Stimulated activated CD8-positive, alpha-beta memory T cell treated with anti-CD3 and anti-CD28 coated beads, Interleukin-2, amount 100 ng/mL, for 48 hours (primary cell): ENCODE results near the gene SERF1B.
"Not testable (repeated sequence)": the region's sequence is repeated elsewhere in the genome, so short reads cannot be mapped to it uniquely, and the experiment has no call there.

ENCODE experiments used
- DNase-seq, 2 donors: peaks; one replicate each; pipeline ENCODE4 v3.0.0-alpha.2; 2020; ENCODE audit warnings: low read depth in 2 of 2

Gene SERF1B

GRCh38 chr5:70025106-70025844 is at the start of gene SERF1B:
TSS of gene SERF1B (plus strand) at chr5:70025251. CDS start at chr5:70025452, 201 bp downstream.
- not testable (repeated sequence) for DNase-seq

GRCh38 chr5:69991713-69992112 is 33.3 kb upstream of the SERF1B start:
- DNase-seq = not testable (repeated sequence)

GRCh38 chr5:69995535-69995934 is 29.5 kb upstream of the SERF1B start:
- DNase-seq = not testable (repeated sequence)

GRCh38 chr5:70020660-70021059 is 4.4 kb upstream of the SERF1B start:
- not testable (repeated sequence) for DNase-seq

- not testable (repeated sequence) for DNase-seq
Observed at GRCh38 chr5:70025845-70026145, 744 bp downstream of the SERF1B start.

GRCh38 chr5:70031204-70031603 is 6.2 kb downstream of the SERF1B start:
- not testable (repeated sequence) for DNase-seq

GRCh38 chr5:70041411-70041810 is 16.4 kb downstream of the SERF1B start:
- DNase-seq = not testable (repeated sequence)

GRCh38 chr5:70049790-70050142 is 24.7 kb downstream of the SERF1B start:
- not testable (repeated sequence) for DNase-seq

GRCh38 chr5:70056289-70056942 is 31.4 kb downstream of the SERF1B start:
- not testable (repeated sequence) for DNase-seq

GRCh38 chr5:70057140-70057539 is 32.1 kb downstream of the SERF1B start:
- DNase-seq = not testable (repeated sequence)

- not testable (repeated sequence) for DNase-seq
Observed at GRCh38 chr5:70077632-70078031, 52.6 kb downstream of the SERF1B start.

- not testable (repeated sequence) for DNase-seq
Observed at GRCh38 chr5:70088907-70089464, 63.9 kb downstream of the SERF1B start.

GRCh38 chr5:70091776-70092175 is 66.7 kb downstream of the SERF1B start:
- not testable (repeated sequence) for DNase-seq
